Stomach (tissue), 9 donors: Measurements from ENCODE around the gene FBH1. TPM values are rescaled to one million over a fixed set of nuclear protein-coding genes. Genes with fewer than 3 reads are reported as not detected.
A peak's percentile ranks its signal among the peaks of the same experiment; 100 is the strongest.
"Not testable (repeated sequence)": the region's sequence is repeated elsewhere in the genome, so short reads cannot be mapped to it uniquely, and the experiment has no call there.

Source experiments
- DNase-seq, 2 donors: peaks; one replicate each; pipeline versions ENCODE4 v3.0.0 to v3.0.0-alpha.2; 2013 to 2019
- H3K27ac ChIP-seq, 5 donors: fragments of 200-600 bp in 4 of 5; sonication (generic) in 4 of 5; one replicate each; pipeline ENCODE4 v1.5.1; 2013 to 2019; ENCODE audit warnings: mild to moderate bottlenecking in 1 of 5, moderate library complexity in 1 of 5
- H3K27me3 ChIP-seq, 3 donors: fragments of 200-600 bp; sonication (generic); one replicate each; pipeline ENCODE4 v1.5.1; 2017 to 2019; ENCODE audit warnings: mixed run types in 1 of 3
- H3K36me3 ChIP-seq, 4 donors: fragments of 200-600 bp; sonication (generic); 1 replicate in 3 of 4; 2 replicates in 1 of 4; pipeline ENCODE4 v1.5.1; 2016 to 2019
- H3K4me1 ChIP-seq, 4 donors: fragments of 200-600 bp; sonication (generic); one replicate each; pipeline ENCODE4 v1.5.1; 2016 to 2019
- H3K4me3 ChIP-seq, 4 donors: fragments of 200-600 bp; sonication (generic) in 3 of 4; one replicate each; pipeline ENCODE4 v1.5.1; 2016 to 2019; ENCODE audit warnings: mild to moderate bottlenecking in 1 of 4
- H3K9me3 ChIP-seq, 4 donors: fragments of 200-600 bp; sonication (generic); one replicate each; pipeline ENCODE4 v1.5.1; 2016 to 2019
- EP300 ChIP-seq: sonication (generic); formaldehyde crosslinking; IDR thresholded peaks from one replicate; pipeline ENCODE4 v1.6.1; 2017; ENCODE audit warnings: antibody characterized with exemption
- POLR2A ChIP-seq, 4 donors: fragments of 450-650 bp; IDR thresholded peaks; one replicate each; pipeline ENCODE4 v1.6.1; 2016; ENCODE audit warnings: antibody characterized with exemption in 4 of 4, control low read depth in 2 of 4, mild to moderate bottlenecking in 1 of 4, moderate library complexity in 1 of 4
- POLR2AphosphoS5 ChIP-seq, 3 donors: sonication (generic); formaldehyde crosslinking; IDR thresholded peaks; one replicate each; pipeline ENCODE4 v1.6.1; 2016; ENCODE audit warnings: antibody characterized with exemption in 3 of 3
- WGBS, 5 donors: extraction: QIAGEN DNeasy Blood & Tissue Kit in 3 of 5; methylation state at CpG; one replicate each; pipeline versions ENCODE4 v1.1.5 to v1.1.7; 2013 to 2018; 5-methylcytosine and 5-hydroxymethylcytosine counted together
- intact Hi-C: fragments of 100-400 bp; cut with DNase I; formaldehyde crosslinking; loops from one replicate; pipeline ENCODE4 v1.15.1; 2023; ENCODE audit warnings: low total_unique reads
- polyA plus RNA-seq, 3 donors: library from polyadenylated mRNA; stranded (reverse); fragments of 200-250 nt; gene quantifications; one replicate each; pipeline ENCODE4 v1.2.3, GENCODE V29; 2013
- total RNA-seq, 5 donors: library from RNA; depleted of rRNA; stranded (reverse); fragments of >200 nt; gene quantifications; one replicate each; pipeline versions ENCODE4 v1.1.0 to v1.2.3, GENCODE V29; 2014 to 2016
- TF ChIP-seq, protein P1 (sequence below), 7 experiments: fragments of 450-650 bp in 4 of 7; fragments of 200-600 bp in 3 of 7; sonication (generic) in 3 of 7; IDR thresholded peaks; one replicate each; pipeline ENCODE4 v1.5.1; 2016 to 2019; ENCODE audit warnings: antibody characterized with exemption in 7 of 7, control low read depth in 2 of 7, mild to moderate bottlenecking in 1 of 7
- donor health status: healthy with polysubstance abuse.
- donor health status: Bipolar disorder and iron deficiency.
- donor health status: healthy.

FBH1 gene
- total and polyA plus RNA-seq, 8 donors, result 38.4 to 192 (median 53.3) TPM

- 59 to 74% (median 64%) methylated on average over 5 of the region's 5 CpGs for WGBS, 5 donors
- peaks cover 0 to 37% (median 17%) of the 10 kb centered on the region in 4 donors for H3K36me3 ChIP-seq
- H3K27me3 ChIP-seq, result no peaks in the 10 kb centered on the region
- TF ChIP-seq POLR2AphosphoS5 (IDR thresholded peaks at IDR 0.05) (no peak), POLR2A (IDR thresholded peaks at IDR 0.05) (no peak), EP300 (no peak)
- TF ChIP-seq, protein P1, sequence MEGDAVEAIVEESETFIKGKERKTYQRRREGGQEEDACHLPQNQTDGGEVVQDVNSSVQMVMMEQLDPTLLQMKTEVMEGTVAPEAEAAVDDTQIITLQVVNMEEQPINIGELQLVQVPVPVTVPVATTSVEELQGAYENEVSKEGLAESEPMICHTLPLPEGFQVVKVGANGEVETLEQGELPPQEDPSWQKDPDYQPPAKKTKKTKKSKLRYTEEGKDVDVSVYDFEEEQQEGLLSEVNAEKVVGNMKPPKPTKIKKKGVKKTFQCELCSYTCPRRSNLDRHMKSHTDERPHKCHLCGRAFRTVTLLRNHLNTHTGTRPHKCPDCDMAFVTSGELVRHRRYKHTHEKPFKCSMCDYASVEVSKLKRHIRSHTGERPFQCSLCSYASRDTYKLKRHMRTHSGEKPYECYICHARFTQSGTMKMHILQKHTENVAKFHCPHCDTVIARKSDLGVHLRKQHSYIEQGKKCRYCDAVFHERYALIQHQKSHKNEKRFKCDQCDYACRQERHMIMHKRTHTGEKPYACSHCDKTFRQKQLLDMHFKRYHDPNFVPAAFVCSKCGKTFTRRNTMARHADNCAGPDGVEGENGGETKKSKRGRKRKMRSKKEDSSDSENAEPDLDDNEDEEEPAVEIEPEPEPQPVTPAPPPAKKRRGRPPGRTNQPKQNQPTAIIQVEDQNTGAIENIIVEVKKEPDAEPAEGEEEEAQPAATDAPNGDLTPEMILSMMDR (IDR thresholded peaks at IDR 0.05), result no peak
- H3K4me1 ChIP-seq, result peaks cover 0 to 6% (median 0%) of the 10 kb centered on the region in 4 donors
- H3K4me3 ChIP-seq, result no peak overlapping the region
- H3K27ac ChIP-seq, result no peak overlapping the region
- intact Hi-C loops, result loop anchor here (10.0 kb wide), 1 partner anchor 57 kb away; the partner anchor contains the start of gene GDI2
- H3K9me3 ChIP-seq, result no peaks in the 10 kb centered on the region
- no peak for DNase-seq
These were observed 18.4 kb upstream of the FBH1 start for GRCh38 chr10:5871596-5871995.

- DNase-seq, result peak; percentile 63 to 89
- TF ChIP-seq EP300 (no peak), POLR2A (IDR thresholded peaks at IDR 0.05) (no peak), POLR2AphosphoS5 (IDR thresholded peaks at IDR 0.05) (peak in 1 of 3 donors; percentile 55)
- TF ChIP-seq, protein P1 (IDR thresholded peaks at IDR 0.05), result peak in 5 of 7 experiments; percentile 64 to 85 (median 71)
- Histone ChIP-seq H3K36me3 (peaks cover 0 to 50% (median 37%) of the 10 kb centered on the region in 4 donors), H3K9me3 (no peaks in the 10 kb centered on the region), H3K4me3 (no peak overlapping the region), H3K4me1 (peaks cover 0 to 6% (median 0%) of the 10 kb centered on the region in 4 donors), H3K27ac (no peak overlapping the region), H3K27me3 (no peaks in the 10 kb centered on the region)
- intact Hi-C loops, result loop anchor here (10.0 kb wide), 1 partner anchor 59 kb away; the partner anchor contains the start of gene GDI2
- WGBS, 5 donors, result 48 to 50% (median 49%) methylated on average over 9 of the region's 9 CpGs
These were observed 16.5 kb upstream of the FBH1 start for GRCh38 chr10:5873515-5873995.

GRCh38 chr10:5876181-5876768 is 13.8 kb upstream of the FBH1 start:
- H3K4me1 ChIP-seq, result peaks cover 0 to 6% (median 0%) of the 10 kb centered on the region in 4 donors
- no peak for DNase-seq
- H3K36me3 ChIP-seq, result peaks cover 9 to 71% (median 60%) of the 10 kb centered on the region in 4 donors
- 73 to 87% (median 79%) methylated on average over 14 of the region's 14 CpGs for WGBS, 5 donors
- intact Hi-C loops, result loop anchor here (10.0 kb wide), 1 partner anchor 61 kb away; the partner anchor contains the start of gene GDI2
- H3K9me3 ChIP-seq, result no peaks in the 10 kb centered on the region
- H3K27ac ChIP-seq, result no peak overlapping the region
- H3K4me3 ChIP-seq, result no peak overlapping the region
- TF ChIP-seq, protein P1 (IDR thresholded peaks at IDR 0.05), result no peak
- TF ChIP-seq EP300, result no peak
- no peak for TF ChIP-seq POLR2AphosphoS5 (IDR thresholded peaks at IDR 0.05)
- TF ChIP-seq POLR2A (IDR thresholded peaks at IDR 0.05), result no peak
- no peaks in the 10 kb centered on the region for H3K27me3 ChIP-seq

DNA sequence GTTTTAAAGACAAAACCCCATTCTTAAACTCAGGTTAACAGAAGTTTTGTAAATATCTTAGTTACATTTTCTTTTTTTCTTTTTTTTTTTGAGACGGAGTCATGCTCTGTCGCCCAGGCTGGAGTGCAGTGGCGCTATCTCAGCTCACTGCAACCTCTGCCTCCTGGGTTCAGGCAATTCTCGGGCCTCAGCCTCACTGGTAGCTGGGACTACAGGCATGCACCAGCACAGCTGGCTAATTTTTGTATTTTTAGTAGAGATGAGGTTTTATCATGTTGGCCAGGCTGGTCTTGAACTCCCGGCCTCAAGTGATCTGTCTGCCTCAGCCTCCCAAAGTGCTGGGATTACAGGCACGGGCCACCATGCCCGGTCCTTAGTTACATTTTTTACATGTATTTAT is 13.0 kb upstream of the FBH1 start:
- intact Hi-C loops, result loop anchor here (10.0 kb wide), 1 partner anchor 62 kb away; the partner anchor contains the start of gene GDI2
- H3K36me3 ChIP-seq, result peaks cover 12 to 78% (median 66%) of the 10 kb centered on the region in 4 donors
- H3K9me3 ChIP-seq, H3K4me1 ChIP-seq, H3K27ac ChIP-seq, H3K27me3 ChIP-seq, H3K4me3 ChIP-seq, DNase-seq: not testable (repeated sequence)
- WGBS, 5 donors, result 76 to 95% (median 84%) methylated on average over 7 of the region's 7 CpGs

DNA sequence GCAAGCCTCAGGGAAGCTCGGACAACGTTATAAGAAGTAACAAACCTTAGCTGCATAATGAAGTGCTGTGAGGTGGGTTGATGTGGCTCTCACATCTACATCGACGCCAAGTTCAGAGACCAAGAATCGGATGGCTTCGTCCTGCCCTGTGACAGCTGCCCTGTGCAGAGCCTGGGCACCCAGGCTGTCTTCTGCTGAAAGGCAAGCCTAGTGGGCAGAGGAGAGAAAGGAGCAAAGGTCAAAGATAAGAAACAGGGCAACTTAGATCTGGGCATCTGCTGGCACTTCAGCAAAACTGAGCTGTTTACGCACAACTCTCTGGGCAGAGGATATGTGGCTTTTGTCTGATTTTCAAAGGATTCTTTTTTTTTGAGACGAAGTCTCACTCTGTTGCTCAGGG is 7.1 kb upstream of the FBH1 start:
- H3K36me3 ChIP-seq, result peaks cover 24 to 80% (median 71%) of the 10 kb centered on the region in 4 donors
- intact Hi-C loops, result no loop called here

More for the DNA sequence above, 7.1 kb upstream of the FBH1 start:
- Histone ChIP-seq H3K27ac (no peak overlapping the region), H3K27me3 (no peaks in the 10 kb centered on the region), H3K9me3 (no peaks in the 10 kb centered on the region), H3K4me1 (peaks cover 18 to 41% (median 26%) of the 10 kb centered on the region in 4 donors), H3K4me3 (no peak overlapping the region)
- TF ChIP-seq, protein P1 (IDR thresholded peaks at IDR 0.05), result no peak
- TF ChIP-seq POLR2AphosphoS5 (IDR thresholded peaks at IDR 0.05), result no peak
- no peak for TF ChIP-seq POLR2A (IDR thresholded peaks at IDR 0.05)
- no peak for TF ChIP-seq EP300
- DNase-seq, result no peak
- 66 to 85% (median 76%) methylated on average over 7 to 8 of the region's 8 CpGs for WGBS, 5 donors
